Measurements from ENCODE around the gene PFKFB3. TPM values are rescaled to one million over a fixed set of nuclear protein-coding genes. Genes with fewer than 3 reads are reported as not detected.
"Not testable (repeated sequence)": the region's sequence is repeated elsewhere in the genome, so short reads cannot be mapped to it uniquely, and the experiment has no call there.

PFKFB3 gene
- total RNA-seq, 1 donor: 19.2 TPM

DNA sequence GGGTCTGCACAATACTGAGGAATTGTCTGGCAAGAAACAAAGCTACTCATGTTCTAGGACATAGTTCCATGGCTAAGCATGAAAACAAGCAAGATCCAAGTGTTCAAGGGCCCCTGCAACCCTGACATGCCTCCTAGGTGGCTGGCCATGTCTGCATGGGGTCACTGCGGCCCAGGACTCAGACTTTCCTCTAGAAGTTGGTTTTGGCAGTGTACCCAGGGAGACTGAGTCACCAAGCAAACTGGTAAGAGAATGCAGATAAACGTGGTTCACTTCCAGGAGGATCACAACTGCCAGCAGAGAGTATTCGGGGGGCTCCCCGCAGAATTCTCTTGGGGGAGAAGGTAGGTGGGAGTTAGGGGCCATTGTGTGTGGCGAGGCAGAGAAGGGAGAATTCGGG lies 7.4 kb upstream of the PFKFB3 start:
- H3K27me3 ChIP-seq (ENCODE audit: insufficient read depth, low read length): peaks cover 7% of the 10 kb centered on the region
- TF ChIP-seq, protein P1, sequence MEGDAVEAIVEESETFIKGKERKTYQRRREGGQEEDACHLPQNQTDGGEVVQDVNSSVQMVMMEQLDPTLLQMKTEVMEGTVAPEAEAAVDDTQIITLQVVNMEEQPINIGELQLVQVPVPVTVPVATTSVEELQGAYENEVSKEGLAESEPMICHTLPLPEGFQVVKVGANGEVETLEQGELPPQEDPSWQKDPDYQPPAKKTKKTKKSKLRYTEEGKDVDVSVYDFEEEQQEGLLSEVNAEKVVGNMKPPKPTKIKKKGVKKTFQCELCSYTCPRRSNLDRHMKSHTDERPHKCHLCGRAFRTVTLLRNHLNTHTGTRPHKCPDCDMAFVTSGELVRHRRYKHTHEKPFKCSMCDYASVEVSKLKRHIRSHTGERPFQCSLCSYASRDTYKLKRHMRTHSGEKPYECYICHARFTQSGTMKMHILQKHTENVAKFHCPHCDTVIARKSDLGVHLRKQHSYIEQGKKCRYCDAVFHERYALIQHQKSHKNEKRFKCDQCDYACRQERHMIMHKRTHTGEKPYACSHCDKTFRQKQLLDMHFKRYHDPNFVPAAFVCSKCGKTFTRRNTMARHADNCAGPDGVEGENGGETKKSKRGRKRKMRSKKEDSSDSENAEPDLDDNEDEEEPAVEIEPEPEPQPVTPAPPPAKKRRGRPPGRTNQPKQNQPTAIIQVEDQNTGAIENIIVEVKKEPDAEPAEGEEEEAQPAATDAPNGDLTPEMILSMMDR (IDR thresholded peaks at IDR 0.05; ENCODE audit: extremely low read depth, low read depth, low read length): no peak
- H3K9me3 ChIP-seq (ENCODE audit: low read depth, low read length): no peaks in the 10 kb centered on the region
- no peaks in the 10 kb centered on the region for H3K36me3 ChIP-seq (ENCODE audit: insufficient read depth, low read length)
- H3K4me3 ChIP-seq (ENCODE audit: insufficient read depth, low read length): no peak overlapping the region
- H4K20me1 ChIP-seq (ENCODE audit: insufficient read depth, low read length): peaks cover 16% of the 10 kb centered on the region
- H2AFZ ChIP-seq (ENCODE audit: low read length): no peak overlapping the region
- H3K4me2 ChIP-seq (ENCODE audit: insufficient read depth, low read length): peak overlapping the region; percentile 24
- H3K4me1 ChIP-seq (ENCODE audit: insufficient read depth, low read length): peaks cover 18% of the 10 kb centered on the region
- H3K79me2 ChIP-seq (ENCODE audit: insufficient read depth, low read length): no peaks in the 10 kb centered on the region
- peak; percentile 92 for DNase-seq (ENCODE audit: insufficient read length, low spot score, missing footprints)
- H3K27ac ChIP-seq (ENCODE audit: low read depth, low read length): no peak overlapping the region

DNA sequence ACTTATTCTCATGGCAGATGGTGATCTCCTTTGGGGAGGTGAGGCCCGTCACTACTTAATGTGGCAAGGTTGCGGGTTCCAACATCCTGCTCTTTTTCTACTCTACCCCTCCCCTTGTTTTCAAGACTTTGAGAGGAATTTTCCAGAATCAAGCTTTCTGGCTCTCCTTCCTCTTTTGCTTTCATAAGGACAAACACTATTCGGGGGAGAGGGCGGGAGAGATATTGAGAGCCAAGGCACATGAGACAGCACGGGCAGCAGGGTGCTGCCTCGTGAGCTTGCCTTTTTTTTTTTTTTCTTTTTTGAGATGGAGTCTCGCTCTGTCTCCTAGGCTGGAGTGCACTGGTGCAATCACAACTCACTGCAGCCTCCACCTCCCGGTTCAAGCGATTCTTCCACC lies 6.9 kb upstream of the PFKFB3 start:
- Histone ChIP-seq H3K79me2 (ENCODE audit: insufficient read depth, low read length) (no peaks in the 10 kb centered on the region), H4K20me1 (ENCODE audit: insufficient read depth, low read length) (peaks cover 16% of the 10 kb centered on the region)

DNA sequence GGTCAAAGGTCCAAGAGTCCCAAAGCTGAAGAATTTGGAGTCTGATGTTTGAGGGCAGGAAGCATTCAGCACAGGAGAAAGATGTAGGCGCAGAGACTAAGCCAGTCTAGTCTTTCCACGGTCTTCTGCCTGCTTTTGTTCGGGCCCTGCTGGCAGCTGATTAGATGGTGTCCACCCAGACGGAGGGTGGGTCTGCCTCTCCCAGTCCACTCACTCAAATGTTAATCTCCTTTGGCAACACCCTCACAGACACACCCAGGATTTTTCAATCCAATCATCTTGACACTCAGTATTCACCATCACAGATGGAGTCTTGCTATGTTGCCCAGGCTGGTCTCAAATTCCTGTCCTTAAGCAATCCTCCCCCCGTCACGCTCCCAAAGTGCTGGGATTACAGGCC lies 6.2 kb upstream of the PFKFB3 start:
- H3K9me3 ChIP-seq (ENCODE audit: low read depth, low read length); H3K79me2 ChIP-seq (ENCODE audit: insufficient read depth, low read length); H3K4me3 ChIP-seq (ENCODE audit: insufficient read depth, low read length); H2AFZ ChIP-seq (ENCODE audit: low read length); DNase-seq (ENCODE audit: insufficient read length, low spot score, missing footprints); H3K27ac ChIP-seq (ENCODE audit: low read depth, low read length); H3K4me2 ChIP-seq (ENCODE audit: insufficient read depth, low read length); H3K36me3 ChIP-seq (ENCODE audit: insufficient read depth, low read length): not testable (repeated sequence)
- Histone ChIP-seq H3K27me3 (ENCODE audit: insufficient read depth, low read length) (peaks cover 14% of the 10 kb centered on the region), H4K20me1 (ENCODE audit: insufficient read depth, low read length) (peaks cover 14% of the 10 kb centered on the region), H3K4me1 (ENCODE audit: insufficient read depth, low read length) (peaks cover 24% of the 10 kb centered on the region)

More for the DNA sequence above, 6.9 kb upstream of the PFKFB3 start:
- no peak for DNase-seq (ENCODE audit: insufficient read length, low spot score, missing footprints)
- no peak overlapping the region for H3K27ac ChIP-seq (ENCODE audit: low read depth, low read length)
- H3K4me3 ChIP-seq (ENCODE audit: insufficient read depth, low read length): no peak overlapping the region
- H3K27me3 ChIP-seq (ENCODE audit: insufficient read depth, low read length): peaks cover 10% of the 10 kb centered on the region
- peaks cover 21% of the 10 kb centered on the region for H3K4me1 ChIP-seq (ENCODE audit: insufficient read depth, low read length)
- TF ChIP-seq, protein P1 (IDR thresholded peaks at IDR 0.05; ENCODE audit: extremely low read depth, low read depth, low read length): no peak
- peak overlapping the region; percentile 24 for H3K4me2 ChIP-seq (ENCODE audit: insufficient read depth, low read length)
- no peaks in the 10 kb centered on the region for H3K36me3 ChIP-seq (ENCODE audit: insufficient read depth, low read length)
- H2AFZ ChIP-seq (ENCODE audit: low read length): no peak overlapping the region
- H3K9me3 ChIP-seq (ENCODE audit: low read depth, low read length): no peaks in the 10 kb centered on the region

DNA sequence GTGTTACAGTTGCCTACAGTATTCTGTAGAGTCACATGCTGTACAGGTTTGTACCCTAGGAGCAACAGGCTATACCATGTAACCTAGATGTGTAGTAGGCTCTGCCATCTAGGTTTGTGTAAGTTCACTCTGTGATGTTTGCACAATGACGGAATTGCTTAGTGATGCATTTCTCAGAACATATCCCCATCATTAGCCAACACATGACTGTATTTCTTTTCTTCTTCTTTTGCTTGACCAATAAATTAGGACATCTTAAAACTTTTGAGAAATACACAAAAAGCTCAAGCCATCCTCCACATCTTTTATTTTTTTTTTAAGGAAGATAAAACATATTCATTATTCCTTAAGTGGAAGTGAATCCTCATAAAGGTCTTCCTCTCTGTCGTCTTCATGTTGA lies 5.4 kb upstream of the PFKFB3 start:
- Histone ChIP-seq H4K20me1 (ENCODE audit: insufficient read depth, low read length) (peaks cover 15% of the 10 kb centered on the region), H3K79me2 (ENCODE audit: insufficient read depth, low read length) (no peaks in the 10 kb centered on the region), H3K4me1 (ENCODE audit: insufficient read depth, low read length) (peaks cover 30% of the 10 kb centered on the region), H3K9me3 (ENCODE audit: low read depth, low read length) (no peaks in the 10 kb centered on the region), H3K4me2 (ENCODE audit: insufficient read depth, low read length) (no peak overlapping the region), H3K27ac (ENCODE audit: low read depth, low read length) (no peak overlapping the region), H2AFZ (ENCODE audit: low read length) (no peak overlapping the region), H3K27me3 (ENCODE audit: insufficient read depth, low read length) (peaks cover 22% of the 10 kb centered on the region), H3K4me3 (ENCODE audit: insufficient read depth, low read length) (no peak overlapping the region), H3K36me3 (ENCODE audit: insufficient read depth, low read length) (no peaks in the 10 kb centered on the region)
- TF ChIP-seq, protein P1 (IDR thresholded peaks at IDR 0.05; ENCODE audit: extremely low read depth, low read depth, low read length): no peak
- no peak for DNase-seq (ENCODE audit: insufficient read length, low spot score, missing footprints)

All from osteoblast (primary cell).